ENCODE results near the gene KDELR3. TPM values are rescaled to one million over a fixed set of nuclear protein-coding genes. Genes with fewer than 3 reads are reported as not detected.
A peak's percentile ranks its signal among the peaks of the same experiment; 100 is the strongest.

The KDELR3 gene
- total RNA-seq, 1 experiment from 2014 or later = 6.4 TPM

- no peaks in the 10 kb centered on the region for H3K9me3 Mint-ChIP-seq (ENCODE audit: unreplicated experiment)
- H3K36me3 Mint-ChIP-seq (ENCODE audit: insufficient read depth, unreplicated experiment) = peaks cover 100% of the 10 kb centered on the region
- ChIA-PET CTCF (interaction anchor here (1.0 to 2.7 kb wide), 2 partner anchors 8 to 10 kb away, joined by 4 to 10 read pairs; no protein-coding TSS in a partner anchor), POLR2A (interaction anchor here (0.8 to 1.5 kb wide), 3 partner anchors 10 to 12 kb away, joined by 3 to 5 read pairs (median 3); no protein-coding TSS in a partner anchor)
- TF ChIP-seq, protein P1, sequence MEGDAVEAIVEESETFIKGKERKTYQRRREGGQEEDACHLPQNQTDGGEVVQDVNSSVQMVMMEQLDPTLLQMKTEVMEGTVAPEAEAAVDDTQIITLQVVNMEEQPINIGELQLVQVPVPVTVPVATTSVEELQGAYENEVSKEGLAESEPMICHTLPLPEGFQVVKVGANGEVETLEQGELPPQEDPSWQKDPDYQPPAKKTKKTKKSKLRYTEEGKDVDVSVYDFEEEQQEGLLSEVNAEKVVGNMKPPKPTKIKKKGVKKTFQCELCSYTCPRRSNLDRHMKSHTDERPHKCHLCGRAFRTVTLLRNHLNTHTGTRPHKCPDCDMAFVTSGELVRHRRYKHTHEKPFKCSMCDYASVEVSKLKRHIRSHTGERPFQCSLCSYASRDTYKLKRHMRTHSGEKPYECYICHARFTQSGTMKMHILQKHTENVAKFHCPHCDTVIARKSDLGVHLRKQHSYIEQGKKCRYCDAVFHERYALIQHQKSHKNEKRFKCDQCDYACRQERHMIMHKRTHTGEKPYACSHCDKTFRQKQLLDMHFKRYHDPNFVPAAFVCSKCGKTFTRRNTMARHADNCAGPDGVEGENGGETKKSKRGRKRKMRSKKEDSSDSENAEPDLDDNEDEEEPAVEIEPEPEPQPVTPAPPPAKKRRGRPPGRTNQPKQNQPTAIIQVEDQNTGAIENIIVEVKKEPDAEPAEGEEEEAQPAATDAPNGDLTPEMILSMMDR (IDR thresholded peaks at IDR 0.05; ENCODE audit: unreplicated experiment) = no peak
- no peak overlapping the region for H3K4me3 Mint-ChIP-seq (ENCODE audit: unreplicated experiment)
- BruUV-seq (replicated peaks) = no TSS peak
- no peak for DNase-seq (ENCODE audit: unreplicated experiment)
- no peak overlapping the region for H3K27ac Mint-ChIP-seq (ENCODE audit: low read depth, unreplicated experiment)
- no peaks in the 10 kb centered on the region for H3K27me3 Mint-ChIP-seq (ENCODE audit: insufficient read depth, unreplicated experiment)
- intact Hi-C loops (cut with micrococcal nuclease) = no loop called here
- H3K4me1 Mint-ChIP-seq (ENCODE audit: insufficient read depth, unreplicated experiment) = no peaks in the 10 kb centered on the region
These were observed 27.0 kb downstream of the KDELR3 start for GRCh38 chr22:38494939-38495338.

DNA sequence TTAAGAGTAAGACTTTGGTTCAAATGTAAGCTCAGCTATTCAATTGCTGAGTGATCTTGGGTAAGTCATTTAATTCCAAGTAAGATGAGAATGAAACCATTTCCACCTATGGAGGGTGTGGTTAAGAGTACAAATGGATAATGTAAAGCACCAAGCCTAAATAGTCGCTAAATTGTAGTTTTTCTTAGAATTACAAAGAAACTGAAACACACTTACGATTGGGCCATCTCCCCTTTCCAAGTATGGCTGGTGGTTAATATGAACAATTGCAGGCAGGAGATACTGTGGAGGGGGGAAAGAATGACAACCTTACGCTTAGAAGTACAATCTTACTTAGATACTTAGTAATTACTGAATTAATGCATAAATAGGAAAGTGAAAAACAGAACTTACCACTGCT lies 30.0 kb downstream of the KDELR3 start:
- TF ChIP-seq, protein P1 (IDR thresholded peaks at IDR 0.05; ENCODE audit: unreplicated experiment) = no peak
- no TSS peak for BruUV-seq (replicated peaks)
- H3K4me1 Mint-ChIP-seq (ENCODE audit: insufficient read depth, unreplicated experiment) = peaks cover 6% of the 10 kb centered on the region
- no peaks in the 10 kb centered on the region for H3K9me3 Mint-ChIP-seq (ENCODE audit: unreplicated experiment)
- intact Hi-C loops (cut with micrococcal nuclease) = no loop called here
- no peak overlapping the region for H3K4me3 Mint-ChIP-seq (ENCODE audit: unreplicated experiment)
- CTCF ChIA-PET = interaction anchor here (0.5 to 0.6 kb wide), 2 partner anchors 55 to 763 kb away, joined by 4 read pairs; no protein-coding TSS in a partner anchor
- H3K27me3 Mint-ChIP-seq (ENCODE audit: insufficient read depth, unreplicated experiment) = no peaks in the 10 kb centered on the region
- no peak for DNase-seq (ENCODE audit: unreplicated experiment)
- no peak overlapping the region for H3K27ac Mint-ChIP-seq (ENCODE audit: low read depth, unreplicated experiment)
- peaks cover 100% of the 10 kb centered on the region for H3K36me3 Mint-ChIP-seq (ENCODE audit: insufficient read depth, unreplicated experiment)
- POLR2A ChIA-PET = interaction anchor here (0.6 kb wide), 1 partner anchor 36 kb away, joined by 3 read pairs; no protein-coding TSS in a partner anchor

GRCh38 chr22:38501797-38502672 lies 34.1 kb downstream of the KDELR3 start:
- intact Hi-C loops (cut with micrococcal nuclease) = loop anchor here (5.0 to 10.0 kb wide), 3 partner anchors 70 to 153 kb away; partner anchors contain the start of genes CBY1, DMC1 and FAM227A

More at GRCh38 chr22:38501797-38502672, 34.1 kb downstream of the KDELR3 start:
- TF ChIP-seq, protein P1 (IDR thresholded peaks at IDR 0.05; ENCODE audit: unreplicated experiment) = no peak
- no peaks in the 10 kb centered on the region for H3K9me3 Mint-ChIP-seq (ENCODE audit: unreplicated experiment)
- H3K4me1 Mint-ChIP-seq (ENCODE audit: insufficient read depth, unreplicated experiment) = peaks cover 24% of the 10 kb centered on the region
- H3K27me3 Mint-ChIP-seq (ENCODE audit: insufficient read depth, unreplicated experiment) = no peaks in the 10 kb centered on the region
- peaks cover 86% of the 10 kb centered on the region for H3K36me3 Mint-ChIP-seq (ENCODE audit: insufficient read depth, unreplicated experiment)
- ChIA-PET CTCF (interaction anchor here (0.6 to 1.2 kb wide), 6 partner anchors 9 to 198 kb away, joined by 3 to 10 read pairs (median 3); partner anchors contain the start of gene JOSD1), POLR2A (interaction anchor here (0.7 to 2.5 kb wide), 11 partner anchors 10 to 169 kb away, joined by 3 to 12 read pairs (median 4); no protein-coding TSS in a partner anchor)
- no peak overlapping the region for H3K27ac Mint-ChIP-seq (ENCODE audit: low read depth, unreplicated experiment)
- BruUV-seq (replicated peaks) = no TSS peak
- peak overlapping the region; percentile 81 for H3K4me3 Mint-ChIP-seq (ENCODE audit: unreplicated experiment)
- DNase-seq (ENCODE audit: unreplicated experiment) = no peak
